Endothelial cell of umbilical vein (primary cell): ENCODE measurements around the gene CCDC121. TPM values are rescaled to one million over a fixed set of nuclear protein-coding genes. Genes with fewer than 3 reads are reported as not detected.

ENCODE experiments used
- BruUV-seq: library from RNA; stranded (reverse); fragments of 400-500 nt; replicated peaks from 2 replicates; lab custom pipeline; 2021; lab: Mats Ljungman, UMichigan
- CTCF ChIA-PET: fragments of 300-600, 350-600 bp; sonication (Branson Sonifier 250); formaldehyde crosslinking; loops from one replicate; lab custom pipeline; 2021; ENCODE audit warnings: antibody characterized with exemption, inconsistent platforms; lab: Charles Lee
- POLR2A ChIA-PET: fragments of 300-600, 350-600 bp; sonication (Branson Sonifier 250); formaldehyde crosslinking; loops from one replicate; lab custom pipeline; 2021; ENCODE audit warnings: antibody characterized with exemption, inconsistent platforms; lab: Charles Lee
- DNase-seq: peaks from one replicate; pipeline ENCODE4 v3.0.0-alpha.2; 2011; ENCODE audit warnings: low read depth, low spot score
- FAIRE-seq: peaks from 2 replicates; lab custom pipeline; 2011; peaks lifted over from hg19 to GRCh38; lab: Jason Lieb, UNC
- H2AFZ ChIP-seq: 2 replicates; pipeline ENCODE4 v1.6.0; 2012; ENCODE audit warnings: low read depth, low read length, control low read depth, inconsistent platforms
- H3K27ac ChIP-seq: 2 replicates; pipeline ENCODE4 v1.5.1; 2011; ENCODE audit warnings: low read depth, mild to moderate bottlenecking, control low read depth, low read length, moderate library complexity; ENCODE audit not compliant: insufficient read depth
- H3K27me3 ChIP-seq, 2 experiments: 2 replicates each; pipeline versions ENCODE4 v1.6.0 to v1.6.1; 2011; ENCODE audit warnings: low read length in 2 of 2, mixed read lengths in 1 of 2; ENCODE audit not compliant: control insufficient read depth in 2 of 2, insufficient read depth in 2 of 2
- H3K36me3 ChIP-seq, 2 experiments: 2 replicates in 1 of 2; 3 replicates in 1 of 2; pipeline ENCODE4 v1.5.1; 2011; ENCODE audit warnings: low read length in 2 of 2, mild to moderate bottlenecking in 1 of 2, moderate library complexity in 1 of 2; ENCODE audit not compliant: control insufficient read depth in 2 of 2, insufficient read depth in 2 of 2; ENCODE audit errors: extremely low read depth in 1 of 2
- H3K4me1 ChIP-seq: 3 replicates; pipeline ENCODE4 v1.5.1; 2011; ENCODE audit warnings: mild to moderate bottlenecking, low read length; ENCODE audit not compliant: control insufficient read depth, insufficient read depth; ENCODE audit errors: extremely low read depth
- H3K4me2 ChIP-seq: 2 replicates; pipeline ENCODE4 v1.6.1; 2011; ENCODE audit warnings: low read length, control low read depth, mixed read lengths; ENCODE audit not compliant: insufficient read depth
- H3K4me3 ChIP-seq, 3 experiments: fragments of 200-600 bp in 1 of 3; sonication (generic), shearing (Covaris generic) in 1 of 3; replicated peaks in 1 of 3; 2 replicates each; pipeline ENCODE4 v1.5.1; 2011 to 2016; ENCODE audit warnings: control low read depth in 3 of 3, low read length in 3 of 3, mild to moderate bottlenecking in 2 of 3, inconsistent platforms in 1 of 3, low read depth in 1 of 3, moderate library complexity in 1 of 3; ENCODE audit not compliant: insufficient read depth in 1 of 3
- H3K79me2 ChIP-seq: 2 replicates; pipeline ENCODE4 v1.6.0; 2012; ENCODE audit warnings: low read length, inconsistent platforms; ENCODE audit not compliant: control insufficient read depth, insufficient read depth
- H3K9ac ChIP-seq: replicated peaks from 2 replicates; pipeline ENCODE3; 2011; ENCODE audit warnings: low read length, control low read depth; ENCODE audit not compliant: insufficient read depth; ENCODE audit errors: extremely low read depth
- H3K9me1 ChIP-seq: replicated peaks from 3 replicates; pipeline ENCODE4 v1.6.0; 2011; ENCODE audit warnings: mild to moderate bottlenecking, low read length; ENCODE audit not compliant: control insufficient read depth, insufficient read depth; ENCODE audit errors: extremely low read depth
- H3K9me3 ChIP-seq: replicated peaks from 2 replicates; pipeline ENCODE4 v1.5.1; 2012; ENCODE audit warnings: low read length, inconsistent platforms; ENCODE audit not compliant: control insufficient read depth, insufficient read depth
- H4K20me1 ChIP-seq: replicated peaks from 2 replicates; pipeline ENCODE3; 2011; ENCODE audit warnings: mild to moderate bottlenecking, low read length; ENCODE audit not compliant: control insufficient read depth, insufficient read depth; ENCODE audit errors: extremely low read depth
- CTCF ChIP-seq, 2 donors: IDR thresholded peaks; 1 replicate in 1 of 2; 2 replicates in 1 of 2; pipeline ENCODE4 v1.5.1; 2011; ENCODE audit warnings: low read length in 2 of 2, mild to moderate bottlenecking in 2 of 2, moderate library complexity in 2 of 2, control low read depth in 1 of 2, inconsistent platforms in 1 of 2, low read depth in 1 of 2; ENCODE audit not compliant: insufficient read depth in 1 of 2; ENCODE audit errors: extremely low read depth in 1 of 2
- EZH2 ChIP-seq: IDR thresholded peaks from 2 replicates; pipeline ENCODE4 v1.6.1; 2012; ENCODE audit warnings: borderline replicate concordance, low read depth, mild to moderate bottlenecking, moderate library complexity, low read length, inconsistent platforms; ENCODE audit not compliant: severe bottlenecking
- FOS ChIP-seq: IDR thresholded peaks from 2 replicates; pipeline ENCODE4 v1.6.1; 2011; ENCODE audit warnings: mild to moderate bottlenecking, low read length, moderate library complexity, borderline replicate concordance; ENCODE audit not compliant: insufficient read depth
- GATA2 ChIP-seq: IDR thresholded peaks from 2 replicates; pipeline ENCODE4 v1.7.0; 2011; ENCODE audit warnings: low read depth, mild to moderate bottlenecking, moderate library complexity, mixed read lengths, low read length; ENCODE audit not compliant: insufficient read length, insufficient read depth
- JUN ChIP-seq: IDR thresholded peaks from 2 replicates; pipeline ENCODE4 v1.6.1; 2011; ENCODE audit warnings: borderline replicate concordance, low read depth; ENCODE audit not compliant: insufficient read length, insufficient read depth
- MAX ChIP-seq: IDR thresholded peaks from 2 replicates; pipeline ENCODE4 v1.6.1; 2011; ENCODE audit not compliant: insufficient read depth, insufficient read length
- MYC ChIP-seq: IDR thresholded peaks from one replicate; pipeline ENCODE4 v1.6.1; 2011; ENCODE audit warnings: mild to moderate bottlenecking, low read depth, low read length
- POLR2A ChIP-seq: IDR thresholded peaks from 2 replicates; pipeline ENCODE4 v1.6.1; 2012; ENCODE audit warnings: low read depth, mild to moderate bottlenecking, control low read depth, low read length
- POLR2AphosphoS5 ChIP-seq: IDR thresholded peaks from 2 replicates; pipeline ENCODE4 v1.6.1; 2012; ENCODE audit warnings: low read depth, mild to moderate bottlenecking, control low read depth, low read length, moderate library complexity; ENCODE audit not compliant: insufficient read depth
- dilution Hi-C: fragments of 300-500 bp; cut with MboI; formaldehyde crosslinking; loops from one replicate; pipeline ENCODE4 v1.15.0; 2019; ENCODE audit warnings: low sequenced_read_pairs; ENCODE audit not compliant: extremely low pct_ligation_motif_present
- intact Hi-C: fragments of 100-400 bp; cut with micrococcal nuclease; formaldehyde crosslinking; loops from one replicate; pipeline ENCODE4 v1.10.0; 2022
- polyA plus RNA-seq, 4 experiments: library from polyadenylated mRNA; depleted of rRNA in 3 of 4; stranded (reverse) in 3 of 4; unstranded in 1 of 4; fragments of >200 nt; gene quantifications; 2 replicates each; pipeline versions ENCODE4 v1.2.1 to v1.2.3, GENCODE V29; 2011 to 2012; ENCODE audit warnings: missing spikeins in 1 of 4
- total RNA-seq: library from RNA; stranded (reverse); gene quantifications from 2 replicates; pipeline ENCODE4 v1.2.3, GENCODE V29; 2021

Gene CCDC121
- total and polyA plus RNA-seq, 2 donors (not counting 3 experiments of a cell fraction or from before 2014, with no cell fraction given) = 0.92 to 3.3 TPM

- ChIA-PET POLR2A (no interaction called here), CTCF (no interaction called here)
- no peak overlapping the region for H3K4me2 ChIP-seq
- H3K4me1 ChIP-seq = peaks cover 23% of the 10 kb centered on the region
- H3K9ac ChIP-seq = no peak overlapping the region
- peaks cover 12 to 19% of the 10 kb centered on the region in 2 experiments for H3K36me3 ChIP-seq
- H3K27ac ChIP-seq = no peak overlapping the region
- no peaks in the 10 kb centered on the region for H3K9me1 ChIP-seq
- H3K9me3 ChIP-seq = no peaks in the 10 kb centered on the region
- H4K20me1 ChIP-seq = no peaks in the 10 kb centered on the region
- FAIRE-seq = no peak
- H3K79me2 ChIP-seq = peaks cover 27% of the 10 kb centered on the region
- TF ChIP-seq EZH2 (no peak), JUN (no peak), CTCF (IDR thresholded peaks at IDR 0.05; ENCODE audit: extremely low read depth in 1 of 2, insufficient read depth in 1 of 2, low read depth in 1 of 2, low read length in 2 of 2) (no peak), FOS (no peak), POLR2AphosphoS5 (no peak), MAX (no peak), MYC (no peak), POLR2A (no peak), GATA2 (no peak)
- dilution Hi-C loops = no loop called here
- DNase-seq = no peak
- H3K27me3 ChIP-seq = no peaks in the 10 kb centered on the region
- no TSS peak for BruUV-seq
- no peak overlapping the region for H3K4me3 ChIP-seq
- no peak overlapping the region for H2AFZ ChIP-seq
- intact Hi-C loops = no loop called here
Observed at GRCh38 chr2:27661371-27661770, 32.6 kb upstream of the CCDC121 start.
